Measurements from ENCODE around the gene ATP11A.

Gene ATP11A

GRCh38 chr13:112892426-112893206 lies 202.8 kb downstream of the ATP11A start:
- H3K27ac ChIP-seq, result 0 out of 2 replicates have a peak overlapping the region, but pooled peaks have one; percentile 7
- no peak for DNase-seq (ENCODE audit: low read depth, low spot score)
- no peak overlapping the region for H3K9ac ChIP-seq (ENCODE audit: insufficient read length)
- no peaks in the 10 kb centered on the region for H3K36me3 ChIP-seq (ENCODE audit: insufficient read depth, low read length)
- TF ChIP-seq FOXP2 (optimal IDR thresholded peaks at IDR 0.05; ENCODE audit: control extremely low read depth, extremely low read length, insufficient read depth) (no peak), EZH2 (IDR thresholded peaks at IDR 0.05) (no peak), POLR2AphosphoS5 (IDR thresholded peaks at IDR 0.05; ENCODE audit: borderline replicate concordance, low read depth, low read length) (no peak)
- no peak overlapping the region for H3K4me3 ChIP-seq
- no peaks in the 10 kb centered on the region for H3K9me3 ChIP-seq (ENCODE audit: low read depth, low read length)

- H3K4me3 ChIP-seq, result no peak overlapping the region
Observed at GRCh38 chr13:112893207-112893569, 203.3 kb downstream of the ATP11A start.

GRCh38 chr13:112893570-112894422 lies 204.0 kb downstream of the ATP11A start:
- DNase-seq (ENCODE audit: low read depth, low spot score), result no peak
- Histone ChIP-seq H3K36me3 (ENCODE audit: insufficient read depth, low read length) (no peaks in the 10 kb centered on the region), H3K9ac (ENCODE audit: insufficient read length) (peak overlapping the region; percentile 32), H3K9me3 (ENCODE audit: low read depth, low read length) (no peaks in the 10 kb centered on the region), H3K4me3 (peak overlapping the region; percentile 74), H3K27ac (0 out of 2 replicates have a peak overlapping the region, but pooled peaks have one; percentile 36)
- TF ChIP-seq POLR2AphosphoS5 (IDR thresholded peaks at IDR 0.05; ENCODE audit: borderline replicate concordance, low read depth, low read length), result no peak
- TF ChIP-seq EZH2 (IDR thresholded peaks at IDR 0.05), result no peak
- TF ChIP-seq FOXP2 (optimal IDR thresholded peaks at IDR 0.05; ENCODE audit: control extremely low read depth, extremely low read length, insufficient read depth), result no peak

More at GRCh38 chr13:112893207-112893569, 203.3 kb downstream of the ATP11A start:
- Histone ChIP-seq H3K9ac (ENCODE audit: insufficient read length) (no peak overlapping the region), H3K27ac (0 out of 2 replicates have a peak overlapping the region, but pooled peaks have one; percentile 7), H3K9me3 (ENCODE audit: low read depth, low read length) (no peaks in the 10 kb centered on the region), H3K36me3 (ENCODE audit: insufficient read depth, low read length) (no peaks in the 10 kb centered on the region)
- no peak for TF ChIP-seq FOXP2 (optimal IDR thresholded peaks at IDR 0.05; ENCODE audit: control extremely low read depth, extremely low read length, insufficient read depth)
- TF ChIP-seq POLR2AphosphoS5 (IDR thresholded peaks at IDR 0.05; ENCODE audit: borderline replicate concordance, low read depth, low read length), result no peak
- no peak for TF ChIP-seq EZH2 (IDR thresholded peaks at IDR 0.05)
- no peak for DNase-seq (ENCODE audit: low read depth, low spot score)

GRCh38 chr13:112894423-112894672 lies 204.5 kb downstream of the ATP11A start:
- Histone ChIP-seq H3K9me3 (ENCODE audit: low read depth, low read length) (no peaks in the 10 kb centered on the region), H3K27ac (no peak overlapping the region), H3K36me3 (ENCODE audit: insufficient read depth, low read length) (no peaks in the 10 kb centered on the region), H3K4me3 (peak overlapping the region; percentile 74), H3K9ac (ENCODE audit: insufficient read length) (no peak overlapping the region)
- TF ChIP-seq POLR2AphosphoS5 (IDR thresholded peaks at IDR 0.05; ENCODE audit: borderline replicate concordance, low read depth, low read length), result no peak
- no peak for TF ChIP-seq FOXP2 (optimal IDR thresholded peaks at IDR 0.05; ENCODE audit: control extremely low read depth, extremely low read length, insufficient read depth)
- no peak for TF ChIP-seq EZH2 (IDR thresholded peaks at IDR 0.05)
- DNase-seq (ENCODE audit: low read depth, low spot score), result no peak

GRCh38 chr13:112894673-112895481 lies 205.0 kb downstream of the ATP11A start:
- no peaks in the 10 kb centered on the region for H3K9me3 ChIP-seq (ENCODE audit: low read depth, low read length)
- DNase-seq (ENCODE audit: low read depth, low spot score), result no peak
- H3K4me3 ChIP-seq, result peak overlapping the region; percentile 74
- TF ChIP-seq EZH2 (IDR thresholded peaks at IDR 0.05) (no peak), POLR2AphosphoS5 (IDR thresholded peaks at IDR 0.05; ENCODE audit: borderline replicate concordance, low read depth, low read length) (no peak), FOXP2 (optimal IDR thresholded peaks at IDR 0.05; ENCODE audit: control extremely low read depth, extremely low read length, insufficient read depth) (no peak)
- H3K9ac ChIP-seq (ENCODE audit: insufficient read length), result no peak overlapping the region
- H3K27ac ChIP-seq, result no peak overlapping the region
- no peaks in the 10 kb centered on the region for H3K36me3 ChIP-seq (ENCODE audit: insufficient read depth, low read length)

GRCh38 chr13:112895521-112896465 lies 206.0 kb downstream of the ATP11A start:
- Histone ChIP-seq H3K9me3 (ENCODE audit: low read depth, low read length) (no peaks in the 10 kb centered on the region), H3K27ac (no peak overlapping the region), H3K9ac (ENCODE audit: insufficient read length) (no peak overlapping the region), H3K36me3 (ENCODE audit: insufficient read depth, low read length) (no peaks in the 10 kb centered on the region), H3K4me3 (no peak overlapping the region)
- TF ChIP-seq POLR2AphosphoS5 (IDR thresholded peaks at IDR 0.05; ENCODE audit: borderline replicate concordance, low read depth, low read length) (no peak), EZH2 (IDR thresholded peaks at IDR 0.05) (no peak), FOXP2 (optimal IDR thresholded peaks at IDR 0.05; ENCODE audit: control extremely low read depth, extremely low read length, insufficient read depth) (no peak)
- DNase-seq (ENCODE audit: low read depth, low spot score), result no peak
